HG02571 (cell line): Measurements from ENCODE around the gene TMEM59.

Source experiments
- ATAC-seq: cut with Tn5 transposase; IDR thresholded peaks from one replicate; pipeline ENCODE4 v1.9.1; 2021; ENCODE audit warnings: mild to moderate bottlenecking, moderate library complexity; ENCODE audit not compliant: unreplicated experiment

TMEM59 gene

DNA sequence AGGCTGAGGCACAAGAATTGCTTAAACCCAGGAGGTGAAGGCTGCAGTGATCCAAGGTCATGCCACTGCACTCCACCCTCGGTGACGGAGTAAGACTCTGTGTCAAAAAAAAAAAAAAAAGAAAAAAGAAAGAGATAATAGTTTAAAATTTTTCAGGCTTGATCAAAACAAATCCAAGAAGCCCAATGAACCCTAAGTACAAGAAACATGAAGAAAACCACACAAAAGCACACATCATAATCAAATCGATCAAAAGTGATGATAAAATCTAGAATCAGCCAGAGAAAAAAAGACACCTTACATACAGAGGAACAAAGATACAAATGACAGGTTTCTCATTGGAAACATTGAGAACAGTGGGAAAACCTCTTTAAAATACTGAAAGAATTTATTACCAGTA lies 66.5 kb downstream of the TMEM59 start:
- no peak for ATAC-seq

GRCh38 chr1:53984726-53985125 lies 68.3 kb downstream of the TMEM59 start:
- no peak for ATAC-seq

- no peak for ATAC-seq
These were observed 70.3 kb downstream of the TMEM59 start for GRCh38 chr1:53982763-53983104.

DNA sequence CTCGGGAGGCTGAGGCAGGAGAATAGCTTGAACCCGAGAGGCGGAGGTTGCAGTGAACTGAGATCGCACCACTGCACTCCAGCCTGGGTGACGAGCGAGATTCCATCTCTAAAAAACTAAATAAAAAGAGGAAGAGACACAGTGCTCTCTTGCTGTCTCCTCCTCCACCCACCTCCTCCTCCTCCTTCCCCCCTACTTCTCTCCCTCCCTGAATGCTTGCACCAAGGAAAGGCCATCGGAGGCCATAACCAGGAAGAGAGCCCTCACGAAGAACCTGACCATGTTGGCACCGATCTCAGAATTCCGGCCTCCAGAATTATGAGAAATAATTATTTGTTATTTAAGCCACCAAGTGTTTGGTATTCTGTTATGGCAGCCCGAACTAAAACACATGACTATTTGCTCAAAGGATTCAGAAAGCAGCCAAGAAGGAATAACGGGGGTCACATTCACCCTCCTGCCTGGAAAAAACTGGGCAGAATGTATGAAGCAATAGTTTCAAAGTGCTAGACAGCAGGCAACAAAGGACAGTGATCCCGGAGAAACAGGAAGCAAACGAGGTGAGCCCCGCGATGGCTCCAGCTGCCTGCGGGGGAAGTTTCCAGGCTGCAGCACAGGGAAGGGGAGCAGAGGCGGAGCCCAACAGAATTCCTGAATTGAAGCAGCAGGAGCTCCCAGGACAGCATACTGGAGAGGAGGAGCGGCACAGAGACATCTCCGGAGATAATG lies 70.8 kb downstream of the TMEM59 start:
- no peak for ATAC-seq

DNA sequence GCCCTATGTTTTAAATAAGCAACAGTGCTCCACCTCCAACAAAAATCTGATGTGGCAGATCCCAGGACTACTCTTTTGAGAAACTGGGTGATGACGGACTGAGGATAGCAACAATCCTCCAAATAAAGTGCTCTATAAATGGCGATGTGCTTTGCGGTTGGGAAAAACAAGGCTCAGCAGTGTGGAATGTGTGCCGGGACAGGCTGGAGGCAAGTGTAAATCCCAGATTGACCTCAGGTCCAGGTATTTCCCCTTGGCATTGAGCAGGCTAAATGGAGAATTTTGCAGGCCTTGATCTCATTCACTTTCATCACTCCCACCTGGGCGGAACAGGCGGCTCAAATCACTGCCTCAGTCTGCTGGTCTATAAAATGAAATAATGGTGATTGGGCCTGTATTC lies 71.8 kb downstream of the TMEM59 start:
- ATAC-seq, result no peak

GRCh38 chr1:53979712-53980450 lies 73.1 kb downstream of the TMEM59 start:
- no peak for ATAC-seq
